Testis (tissue), 2 donors: ENCODE data around the gene PFDN5.

Experiments used
- CTCF ChIP-seq, 3 experiments: fragments of 450-650 bp in 2 of 3; fragments of 200-600 bp in 1 of 3; sonication (generic) in 1 of 3; IDR thresholded peaks; one replicate each; pipeline ENCODE4 v1.5.1; 2016 to 2019; ENCODE audit warnings: antibody characterized with exemption in 3 of 3, mild to moderate bottlenecking in 2 of 3, moderate library complexity in 1 of 3
- POLR2A ChIP-seq: fragments of 450-650 bp; IDR thresholded peaks from one replicate; pipeline ENCODE4 v1.6.1; 2017; ENCODE audit warnings: antibody characterized with exemption, mild to moderate bottlenecking, moderate library complexity

- TF ChIP-seq CTCF (IDR thresholded peaks at IDR 0.05), result no peak
- TF ChIP-seq POLR2A, result no peak
Measured at GRCh38 chr12:53302903-53303302, 7.6 kb downstream of the PFDN5 start.
